Activated naive CD4-positive, alpha-beta T cell treated with anti-CD3 and anti-CD28 coated beads, Interleukin-2, amount 50 U/mL, for 16 hours (primary cell): ENCODE measurements around the gene S100A1.
"Not testable (repeated sequence)": the region's sequence is repeated elsewhere in the genome, so short reads cannot be mapped to it uniquely, and the experiment has no call there.

Experiments used
- DNase-seq: peaks from one replicate; pipeline ENCODE4 v3.0.0-alpha.2; 2020

Gene S100A1

GRCh38 chr1:153633161-153633753 lies 5.0 kb downstream of the S100A1 start:
- no peak for DNase-seq

- peak; percentile 91 for DNase-seq
These were observed 5.8 kb downstream of the S100A1 start, which contains the start of gene CHTOP for GRCh38 chr1:153633754-153634665. Gene CHTOP (plus strand): TSS chr1:153634066. CDS start chr1:153636589, 2,523 bp downstream.

- no peak for DNase-seq
These were observed 7.6 kb downstream of the S100A1 start for GRCh38 chr1:153635872-153636271.

- no peak for DNase-seq
These were observed 8.1 kb downstream of the S100A1 start for GRCh38 chr1:153636312-153636711.

- no peak for DNase-seq
These were observed 10.0 kb downstream of the S100A1 start for GRCh38 chr1:153638261-153638660.

- no peak for DNase-seq
These were observed 11.0 kb downstream of the S100A1 start for GRCh38 chr1:153639280-153639679.

GRCh38 chr1:153640213-153640612 lies 12.0 kb downstream of the S100A1 start:
- not testable (repeated sequence) for DNase-seq

GRCh38 chr1:153640861-153641260 lies 12.6 kb downstream of the S100A1 start:
- DNase-seq, result no peak

- no peak for DNase-seq
These were observed 13.9 kb downstream of the S100A1 start for GRCh38 chr1:153642161-153642560.

- DNase-seq, result no peak
These were observed 14.9 kb downstream of the S100A1 start for GRCh38 chr1:153643100-153643499.

GRCh38 chr1:153643816-153644215 lies 15.6 kb downstream of the S100A1 start:
- no peak for DNase-seq

GRCh38 chr1:153646672-153647345 lies 18.6 kb downstream of the S100A1 start:
- DNase-seq, result no peak

GRCh38 chr1:153647346-153647714 lies 19.1 kb downstream of the S100A1 start:
- DNase-seq, result no peak

- DNase-seq, result no peak
These were observed 19.9 kb downstream of the S100A1 start for GRCh38 chr1:153648000-153648643.

- DNase-seq, result no peak
These were observed 21.1 kb downstream of the S100A1 start for GRCh38 chr1:153649137-153649862.

GRCh38 chr1:153649863-153650235 lies 21.6 kb downstream of the S100A1 start:
- DNase-seq, result no peak

GRCh38 chr1:153651771-153652170 lies 23.5 kb downstream of the S100A1 start:
- DNase-seq, result no peak

GRCh38 chr1:153652805-153653500 lies 24.7 kb downstream of the S100A1 start:
- DNase-seq, result no peak

GRCh38 chr1:153655333-153655732 lies 27.1 kb downstream of the S100A1 start:
- DNase-seq, result no peak

GRCh38 chr1:153658400-153659174 lies 30.4 kb downstream of the S100A1 start, which contains the start of gene SNAPIN:
Gene SNAPIN (plus strand): TSS chr1:153658703. CDS start chr1:153658744, 41 bp downstream.
- DNase-seq, result peak; percentile 93

GRCh38 chr1:153659175-153659534 lies 30.9 kb downstream of the S100A1 start:
- DNase-seq, result no peak
